Measurements from ENCODE around the gene NATD1. TPM values are rescaled to one million over a fixed set of nuclear protein-coding genes. Genes with fewer than 3 reads are reported as not detected.

The NATD1 gene
- polyA plus RNA-seq, 1 donor, result 6.9 TPM

DNA sequence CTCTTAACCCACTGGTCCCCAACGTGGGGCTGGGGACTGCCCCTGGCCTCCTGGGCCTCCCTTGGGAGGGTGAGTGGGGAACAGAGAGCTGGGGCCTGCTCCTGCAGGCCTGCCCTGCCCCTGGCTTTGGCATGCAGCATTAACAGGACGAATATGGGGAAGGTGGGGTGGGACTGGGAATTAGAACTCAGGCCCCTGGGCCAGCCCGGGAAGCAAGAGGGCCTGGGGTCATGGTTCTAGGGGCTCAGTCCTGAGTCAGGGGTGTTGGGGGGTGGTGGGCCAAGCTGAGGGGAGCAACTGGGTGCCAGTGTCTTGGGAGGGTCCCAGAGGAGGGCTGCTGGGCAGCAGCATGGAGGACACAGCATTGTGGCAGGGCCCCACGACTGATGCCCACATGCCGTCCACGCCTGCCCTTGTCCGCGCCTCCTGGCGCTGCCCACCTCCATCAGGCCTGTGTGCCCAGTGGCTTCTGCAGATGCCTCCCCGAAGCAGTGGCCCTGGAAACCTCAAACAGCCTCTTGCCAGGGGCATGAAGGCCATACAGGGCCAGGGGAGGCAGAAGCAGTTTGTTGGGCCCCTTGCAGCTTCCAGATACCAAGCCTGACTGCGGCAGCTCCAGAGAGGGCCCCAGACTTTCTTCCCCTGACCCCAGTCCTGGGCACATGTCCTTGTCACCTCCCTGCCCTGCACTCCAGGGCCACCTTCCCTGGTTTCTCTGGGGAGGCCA lies 36.1 kb upstream of the NATD1 start:
- Histone ChIP-seq H3K4me1 (ENCODE audit: control insufficient read depth, insufficient read depth, low read length) (peaks cover 28% of the 10 kb centered on the region), H3K27me3 (ENCODE audit: control insufficient read depth, insufficient read depth, low read length) (no peaks in the 10 kb centered on the region), H3K4me3 (ENCODE audit: low read length) (no peak overlapping the region), H3K27ac (ENCODE audit: low read length) (no peak overlapping the region), H3K9me3 (ENCODE audit: control insufficient read depth, low read depth, low read length) (peaks cover 17% of the 10 kb centered on the region), H3K36me3 (ENCODE audit: control insufficient read depth, insufficient read depth, low read length) (peaks cover 25% of the 10 kb centered on the region)
- no CpG with 5 or more reads among the region's 11 CpGs for WGBS (ENCODE audit: insufficient coverage, low lambda C conversion rate)
- no peak for DNase-seq

- H3K4me1 ChIP-seq (ENCODE audit: control insufficient read depth, insufficient read depth, low read length), result peaks cover 30% of the 10 kb centered on the region
- peak overlapping the region; percentile 4 for H3K4me3 ChIP-seq (ENCODE audit: low read length)
- H3K27me3 ChIP-seq (ENCODE audit: control insufficient read depth, insufficient read depth, low read length), result no peaks in the 10 kb centered on the region
- peaks cover 14% of the 10 kb centered on the region for H3K9me3 ChIP-seq (ENCODE audit: control insufficient read depth, low read depth, low read length)
- peaks cover 20% of the 10 kb centered on the region for H3K36me3 ChIP-seq (ENCODE audit: control insufficient read depth, insufficient read depth, low read length)
- DNase-seq, result no peak
- no CpG with 5 or more reads among the region's 6 CpGs for WGBS (ENCODE audit: insufficient coverage, low lambda C conversion rate)
- peak overlapping the region; percentile 78 for H3K27ac ChIP-seq (ENCODE audit: low read length)
These were observed 35.4 kb upstream of the NATD1 start for GRCh38 chr17:21288571-21289017.

- peaks cover 2% of the 10 kb centered on the region for H3K27me3 ChIP-seq (ENCODE audit: control insufficient read depth, insufficient read depth, low read length)
- peaks cover 7% of the 10 kb centered on the region for H3K9me3 ChIP-seq (ENCODE audit: control insufficient read depth, low read depth, low read length)
- H3K27ac ChIP-seq (ENCODE audit: low read length), result peak overlapping the region; percentile 78
- WGBS (ENCODE audit: insufficient coverage, low lambda C conversion rate), result no CpG with 5 or more reads among the region's 18 CpGs
- H3K36me3 ChIP-seq (ENCODE audit: control insufficient read depth, insufficient read depth, low read length), result peaks cover 13% of the 10 kb centered on the region
- DNase-seq, result peak; percentile 97 to 99
- peaks cover 34% of the 10 kb centered on the region for H3K4me1 ChIP-seq (ENCODE audit: control insufficient read depth, insufficient read depth, low read length)
- peak overlapping the region; percentile 4 for H3K4me3 ChIP-seq (ENCODE audit: low read length)
These were observed 34.7 kb upstream of the NATD1 start for GRCh38 chr17:21287703-21288449.

- DNase-seq, result peak; percentile 73 to 84
- H3K4me1 ChIP-seq (ENCODE audit: control insufficient read depth, insufficient read depth, low read length), result peaks cover 34% of the 10 kb centered on the region
- H3K4me3 ChIP-seq (ENCODE audit: low read length), result peak overlapping the region; percentile 63
- peaks cover 5% of the 10 kb centered on the region for H3K27me3 ChIP-seq (ENCODE audit: control insufficient read depth, insufficient read depth, low read length)
- peak overlapping the region; percentile 78 for H3K27ac ChIP-seq (ENCODE audit: low read length)
- peaks cover 11% of the 10 kb centered on the region for H3K36me3 ChIP-seq (ENCODE audit: control insufficient read depth, insufficient read depth, low read length)
- no CpG with 5 or more reads among the region's 9 CpGs for WGBS (ENCODE audit: insufficient coverage, low lambda C conversion rate)
- H3K9me3 ChIP-seq (ENCODE audit: control insufficient read depth, low read depth, low read length), result peaks cover 6% of the 10 kb centered on the region
These were observed 33.9 kb upstream of the NATD1 start for GRCh38 chr17:21286909-21287702.

GRCh38 chr17:21286066-21286770 lies 33.0 kb upstream of the NATD1 start:
- peak; percentile 92 to 94 for DNase-seq
- Histone ChIP-seq H3K27me3 (ENCODE audit: control insufficient read depth, insufficient read depth, low read length) (peaks cover 6% of the 10 kb centered on the region), H3K36me3 (ENCODE audit: control insufficient read depth, insufficient read depth, low read length) (peaks cover 3% of the 10 kb centered on the region), H3K4me3 (ENCODE audit: low read length) (peak overlapping the region; percentile 63), H3K27ac (ENCODE audit: low read length) (peak overlapping the region; percentile 78), H3K9me3 (ENCODE audit: control insufficient read depth, low read depth, low read length) (peaks cover under 1% of the 10 kb centered on the region), H3K4me1 (ENCODE audit: control insufficient read depth, insufficient read depth, low read length) (peaks cover 34% of the 10 kb centered on the region)
- WGBS (ENCODE audit: insufficient coverage, low lambda C conversion rate), result no CpG with 5 or more reads among the region's 16 CpGs

DNA sequence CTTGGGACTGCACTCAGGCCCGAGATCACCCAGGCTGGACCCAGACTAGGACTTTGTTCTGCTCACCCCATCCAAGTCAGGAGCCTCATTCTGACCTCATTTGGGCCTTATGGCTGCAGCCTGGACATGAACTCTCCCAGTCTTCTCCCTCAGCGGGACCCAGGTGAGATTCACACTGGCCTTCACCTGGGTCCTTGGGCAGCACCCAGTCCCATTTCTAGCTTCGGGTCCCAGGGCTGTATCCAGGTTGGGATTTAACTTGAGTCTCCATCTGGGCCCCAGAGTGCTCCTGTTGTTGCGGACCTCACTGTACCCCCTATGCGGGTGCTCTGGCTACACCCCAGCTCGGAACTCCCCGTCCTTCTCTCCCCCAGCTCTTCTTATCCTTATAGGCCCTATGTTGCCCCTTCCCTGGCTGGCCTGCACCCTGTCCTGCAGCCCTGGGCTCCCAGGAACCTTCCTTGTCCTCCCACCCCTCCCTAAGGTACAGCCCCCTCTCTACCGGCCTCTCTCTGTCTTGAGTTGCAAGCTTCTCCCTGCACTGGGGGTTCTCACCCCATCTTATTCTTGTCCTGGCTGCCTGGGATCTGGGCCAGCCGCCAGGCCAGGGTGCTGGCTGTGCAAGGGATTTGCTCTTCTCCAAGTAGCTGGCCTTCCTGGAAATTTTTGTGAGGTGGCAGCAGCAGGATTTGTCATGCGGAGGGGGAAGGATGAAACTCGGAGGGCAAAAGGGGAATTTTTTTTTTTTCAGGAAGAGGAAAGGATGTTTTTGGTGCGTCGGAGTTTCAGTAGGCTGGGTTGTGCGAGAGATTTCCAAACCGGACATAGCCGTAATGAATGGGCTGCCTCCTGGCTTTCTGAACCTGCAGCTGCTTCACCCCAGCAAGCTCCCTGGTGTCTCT lies 32.2 kb upstream of the NATD1 start:
- Histone ChIP-seq H3K36me3 (ENCODE audit: control insufficient read depth, insufficient read depth, low read length) (peaks cover 3% of the 10 kb centered on the region), H3K27ac (ENCODE audit: low read length) (peak overlapping the region; percentile 78), H3K4me1 (ENCODE audit: control insufficient read depth, insufficient read depth, low read length) (peaks cover 34% of the 10 kb centered on the region), H3K4me3 (ENCODE audit: low read length) (peak overlapping the region; percentile 63), H3K27me3 (ENCODE audit: control insufficient read depth, insufficient read depth, low read length) (peaks cover 6% of the 10 kb centered on the region), H3K9me3 (ENCODE audit: control insufficient read depth, low read depth, low read length) (no peaks in the 10 kb centered on the region)
- DNase-seq, result peak in 1 of 2 donors; percentile 68
- WGBS (ENCODE audit: insufficient coverage, low lambda C conversion rate), result 13% methylated on average over 3 of the region's 16 CpGs

GRCh38 chr17:21284319-21285163 lies 31.3 kb upstream of the NATD1 start, which contains the start of gene MAP2K3:
Gene MAP2K3 (plus strand): TSS chr17:21284711. CDS start chr17:21284921, 210 bp downstream.
- no CpG with 5 or more reads among the region's 88 CpGs for WGBS (ENCODE audit: insufficient coverage, low lambda C conversion rate)
- H3K27me3 ChIP-seq (ENCODE audit: control insufficient read depth, insufficient read depth, low read length), result peaks cover 6% of the 10 kb centered on the region
- H3K27ac ChIP-seq (ENCODE audit: low read length), result peak within 1 kb of the TSS; percentile 78
- peaks cover under 1% of the 10 kb centered on the region for H3K36me3 ChIP-seq (ENCODE audit: control insufficient read depth, insufficient read depth, low read length)
- H3K4me1 ChIP-seq (ENCODE audit: control insufficient read depth, insufficient read depth, low read length), result peaks cover 34% of the 10 kb centered on the region
- DNase-seq, result peak; percentile 99
- peak within 1 kb of the TSS; percentile 63 for H3K4me3 ChIP-seq (ENCODE audit: low read length)
- no peaks in the 10 kb centered on the region for H3K9me3 ChIP-seq (ENCODE audit: control insufficient read depth, low read depth, low read length)

GRCh38 chr17:21283482-21284318 lies 30.5 kb upstream of the NATD1 start:
- H3K27me3 ChIP-seq (ENCODE audit: control insufficient read depth, insufficient read depth, low read length), result peaks cover 6% of the 10 kb centered on the region
- H3K4me1 ChIP-seq (ENCODE audit: control insufficient read depth, insufficient read depth, low read length), result peaks cover 27% of the 10 kb centered on the region
- no CpG with 5 or more reads among the region's 49 CpGs for WGBS (ENCODE audit: insufficient coverage, low lambda C conversion rate)
- peak overlapping the region; percentile 43 for H3K4me3 ChIP-seq (ENCODE audit: low read length)
- no peaks in the 10 kb centered on the region for H3K9me3 ChIP-seq (ENCODE audit: control insufficient read depth, low read depth, low read length)
- no peaks in the 10 kb centered on the region for H3K36me3 ChIP-seq (ENCODE audit: control insufficient read depth, insufficient read depth, low read length)
- peak overlapping the region; percentile 6 for H3K27ac ChIP-seq (ENCODE audit: low read length)
- peak in 1 of 2 donors; percentile 9 for DNase-seq

All from large intestine (tissue), 3 donors.